HepG2 (cell line): ENCODE data around the gene ACBD7. TPM values are rescaled to one million over a fixed set of nuclear protein-coding genes. Genes with fewer than 3 reads are reported as not detected.

ENCODE experiments used
- ARID4A ChIP-seq: sonication (generic); formaldehyde crosslinking; IDR thresholded peaks from 2 replicates; pipeline ENCODE4 v1.5.0; 2020; ENCODE audit warnings: mild to moderate bottlenecking, missing genetic modification reagents, borderline replicate concordance
- CCAR2 ChIP-seq: fragments of 200-400 bp; formaldehyde crosslinking; optimal IDR thresholded peaks from 2 replicates; pipeline ENCODE3; 2018; ENCODE audit warnings: low read depth, mild to moderate bottlenecking, low read length, moderate library complexity
- CHCHD3 ChIP-seq: sonication (generic); formaldehyde crosslinking; IDR thresholded peaks from 2 replicates; pipeline ENCODE4 v1.8.0; 2022; ENCODE audit warnings: mild to moderate bottlenecking, missing genetic modification reagents, moderate library complexity
- CREB1 ChIP-seq, 2 experiments: fragments of 450-650 bp in 1 of 2; IDR thresholded peaks; 2 replicates each; pipeline ENCODE4 v1.6.1; 2016 to 2017; ENCODE audit warnings: control low read depth in 1 of 2, mild to moderate bottlenecking in 1 of 2, missing compliant biosample characterization in 1 of 2, missing genetic modification characterization in 1 of 2
- FOXK1 ChIP-seq: sonication (generic); formaldehyde crosslinking; IDR thresholded peaks from 2 replicates; pipeline ENCODE4 v1.4.0; 2020; ENCODE audit warnings: low read depth, missing genetic modification reagents, borderline replicate concordance
- FOXP1 ChIP-seq, 2 experiments: fragments of 450-650 bp in 1 of 2; IDR thresholded peaks; 2 replicates each; pipeline ENCODE4 v1.6.1; 2017 to 2018; ENCODE audit warnings: antibody characterized with exemption in 1 of 2
- GMEB2 ChIP-seq: IDR thresholded peaks from 2 replicates; pipeline ENCODE4 v1.6.1; 2016; ENCODE audit warnings: missing biosample characterization, missing genetic modification reagents, low read depth
- IRF2 ChIP-seq: IDR thresholded peaks from 2 replicates; pipeline ENCODE4 v1.6.1; 2018; ENCODE audit warnings: missing genetic modification reagents, missing compliant biosample characterization
- KMT2A ChIP-seq: sonication (generic); formaldehyde crosslinking; IDR thresholded peaks from 2 replicates; pipeline ENCODE4 v1.4.0; 2020; ENCODE audit warnings: missing genetic modification reagents
- MAZ ChIP-seq, 2 experiments: sonication (generic) in 1 of 2; formaldehyde crosslinking in 1 of 2; IDR thresholded peaks; 2 replicates each; pipeline versions ENCODE4 v1.5.0 to v1.6.1; 2012 to 2020; ENCODE audit warnings: low read depth in 2 of 2, mild to moderate bottlenecking in 2 of 2, borderline replicate concordance in 1 of 2, improper control_type of control experiment in 1 of 2, low read length in 1 of 2, missing genetic modification reagents in 1 of 2, moderate library complexity in 1 of 2
- NFYC ChIP-seq: IDR thresholded peaks from 2 replicates; pipeline ENCODE4 v1.6.1; 2016; ENCODE audit warnings: missing genetic modification reagents, missing compliant biosample characterization
- POGZ ChIP-seq: sonication (generic); formaldehyde crosslinking; IDR thresholded peaks from 2 replicates; pipeline ENCODE4 v1.4.0; 2020; ENCODE audit warnings: mild to moderate bottlenecking, missing genetic modification reagents
- POLR2AphosphoS5 ChIP-seq: IDR thresholded peaks from 2 replicates; pipeline ENCODE4 v1.6.1; 2012; ENCODE audit warnings: low read depth, low read length
- POLR2G ChIP-seq: fragments of 200-400 bp; formaldehyde crosslinking; IDR thresholded peaks from 2 replicates; pipeline ENCODE4 v1.6.1; 2018; ENCODE audit warnings: mild to moderate bottlenecking, low read depth, low read length, moderate library complexity
- RCOR2 ChIP-seq: IDR thresholded peaks from 2 replicates; pipeline ENCODE4 v1.6.1; 2016; ENCODE audit warnings: missing biosample characterization, missing genetic modification reagents
- RFXANK ChIP-seq: IDR thresholded peaks from 2 replicates; pipeline ENCODE4 v1.6.1; 2016
- SOX5 ChIP-seq: IDR thresholded peaks from 2 replicates; pipeline ENCODE4 v1.6.1; 2016; ENCODE audit warnings: borderline replicate concordance
- SRSF9 ChIP-seq: fragments of 200-400 bp; formaldehyde crosslinking; IDR thresholded peaks from 2 replicates; pipeline ENCODE4 v1.6.1; 2018; ENCODE audit warnings: borderline replicate concordance, mild to moderate bottlenecking, low read depth, low read length; ENCODE audit not compliant: insufficient read depth, poor library complexity, severe bottlenecking
- TAF1 ChIP-seq: sonication (generic); formaldehyde crosslinking; IDR thresholded peaks from 2 replicates; pipeline ENCODE4 v1.4.0; 2020; ENCODE audit warnings: missing genetic modification reagents
- THYN1 ChIP-seq: sonication (generic); formaldehyde crosslinking; IDR thresholded peaks from 2 replicates; pipeline ENCODE4 v1.8.1; 2023; ENCODE audit warnings: low read depth, mild to moderate bottlenecking, moderate library complexity, missing genetic modification reagents, borderline replicate concordance
- ZBTB1 ChIP-seq: sonication (generic); formaldehyde crosslinking; IDR thresholded peaks from 2 replicates; pipeline ENCODE4 v1.4.0; 2020; ENCODE audit warnings: missing genetic modification reagents, borderline replicate concordance
- ZFP41 ChIP-seq: sonication (generic); formaldehyde crosslinking; IDR thresholded peaks from 2 replicates; pipeline ENCODE4 v1.4.0; 2020; ENCODE audit warnings: mild to moderate bottlenecking, missing genetic modification reagents, borderline replicate concordance
- ZFY ChIP-seq: sonication (generic); formaldehyde crosslinking; IDR thresholded peaks from 2 replicates; pipeline ENCODE4 v1.4.0; 2020; ENCODE audit warnings: missing genetic modification reagents
- ZNF20 ChIP-seq: sonication (generic); formaldehyde crosslinking; IDR thresholded peaks from 2 replicates; pipeline ENCODE4 v1.4.0; 2020; ENCODE audit warnings: mild to moderate bottlenecking, moderate library complexity, missing genetic modification reagents
- ZNF34 ChIP-seq: sonication (generic); formaldehyde crosslinking; IDR thresholded peaks from 2 replicates; pipeline ENCODE4 v1.4.0; 2020; ENCODE audit warnings: mild to moderate bottlenecking, missing genetic modification reagents, borderline replicate concordance
- ZNF530 ChIP-seq: sonication (generic); formaldehyde crosslinking; IDR thresholded peaks from 2 replicates; pipeline ENCODE4 v1.5.0; 2020; ENCODE audit warnings: low read depth, mild to moderate bottlenecking, missing genetic modification reagents
- polyA plus RNA-seq, 8 experiments: library from polyadenylated mRNA; depleted of rRNA in 3 of 8; stranded (reverse) in 7 of 8; unstranded in 1 of 8; fragments of >200 nt; fragmentation: Illumina TruSeq in 4 of 8; extraction: Trizol in 4 of 8; gene quantifications; 2 replicates each; pipeline versions ENCODE4 v1.2.1 to v1.2.3, GENCODE V29; 2011 to 2016; ENCODE audit warnings: low read depth in 4 of 8, missing spikeins in 1 of 8, mixed read lengths in 1 of 8; ENCODE audit not compliant: insufficient read depth in 1 of 8
- total RNA-seq, 5 experiments: library from RNA; depleted of rRNA; stranded (reverse); fragments of >200 nt; fragmentation: Illumina TruSeq; extraction: Trizol; gene quantifications; 2 replicates each; pipeline ENCODE4 v1.2.3, GENCODE V29; 2016; ENCODE audit warnings: low read depth in 1 of 5

ACBD7 gene
- total and polyA plus RNA-seq, 2 of the 13 experiments (the other 11 are each of a cell fraction or from before 2014, with no cell fraction given), result 1.4 to 2.6 TPM

GRCh38 chr10:15084502-15084922 lies 4.1 kb downstream of the ACBD7 start (continued):
- TF ChIP-seq ARID4A (CRISPR knock-in tag) (peak; percentile 48; the same call in 1 of the 2 replicates), TAF1 (peak; percentile 42; the same call in 1 of the 2 replicates), FOXP1 (IDR thresholded peaks at IDR 0.05) (no peak), FOXP1 (CRISPR knock-in tag; IDR thresholded peaks at IDR 0.05) (0 out of 2 replicates have a peak, but pooled peaks have one; percentile 3), POGZ (CRISPR knock-in tag) (peak; percentile 13; the same call in 1 of the 2 replicates), ZFP41 (CRISPR knock-in tag) (no peak), SOX5 (peak; percentile 39; the same call in 1 of the 2 replicates), NFYC (peak; percentile 86), CHCHD3 (CRISPR knock-in tag) (no peak), ZFY (CRISPR knock-in tag) (peak; percentile 64), THYN1 (no peak), CCAR2 (no peak), POLR2AphosphoS5 (peak; percentile 61), SRSF9 (no peak), RFXANK (CRISPR knock-in tag) (peak; percentile 24; the same call in 1 of the 2 replicates), CREB1 (IDR thresholded peaks at IDR 0.05) (peak; percentile 29; the same call in 1 of the 2 replicates), CREB1 (CRISPR knock-in tag; IDR thresholded peaks at IDR 0.05) (peak; percentile 77), GMEB2 (CRISPR knock-in tag) (no peak), IRF2 (CRISPR knock-in tag) (peak; percentile 91), KMT2A (peak; percentile 62), ZNF530 (no peak), ZNF20 (peak; percentile 98; the same call in 1 of the 2 replicates), ZBTB1 (CRISPR knock-in tag) (no peak), RCOR2 (CRISPR knock-in tag) (0 out of 2 replicates have a peak, but pooled peaks have one; percentile 40), ZNF34 (CRISPR knock-in tag) (no peak), MAZ (IDR thresholded peaks at IDR 0.05; ENCODE audit: borderline replicate concordance, low read depth, low read length) (peak; percentile 86; the same call in 1 of the 2 replicates), MAZ (CRISPR knock-in tag; IDR thresholded peaks at IDR 0.05; ENCODE audit: low read depth) (no peak), FOXK1 (0 out of 2 replicates have a peak, but pooled peaks have one; percentile 41), POLR2G (0 out of 2 replicates have a peak, but pooled peaks have one; percentile 46)
